Measurements from ENCODE around the gene CD36.

DNA sequence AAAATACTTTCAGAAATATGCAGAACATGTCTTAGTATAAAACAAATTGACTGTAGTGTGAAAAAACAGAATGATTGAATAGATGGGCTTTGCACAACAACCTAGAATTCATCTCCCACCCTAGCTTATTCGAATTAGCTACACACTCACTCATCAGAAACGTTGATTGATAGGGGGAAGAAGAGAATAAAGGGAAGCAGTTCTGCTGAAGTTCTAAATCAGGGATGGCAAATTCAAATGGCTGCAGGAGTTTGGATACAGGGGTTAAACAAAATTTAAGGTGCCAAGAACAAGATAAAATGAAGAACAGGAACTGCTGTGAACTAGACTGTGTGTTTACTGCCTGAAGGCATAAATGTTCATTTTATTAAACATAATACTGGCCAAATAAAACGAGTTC lies 9.0 kb downstream of the CD36 start:
- no peak for TF ChIP-seq SIN3A (conservative IDR thresholded peaks at IDR 0.05 in 1 of 2, IDR thresholded peaks at IDR 0.05 in 1 of 2; ENCODE audit: low read depth in 1 of 2, low read length in 2 of 2)
- TF ChIP-seq MAFK (IDR thresholded peaks at IDR 0.05; ENCODE audit: low read depth, low read length), result no peak
- TF ChIP-seq, protein P1, sequence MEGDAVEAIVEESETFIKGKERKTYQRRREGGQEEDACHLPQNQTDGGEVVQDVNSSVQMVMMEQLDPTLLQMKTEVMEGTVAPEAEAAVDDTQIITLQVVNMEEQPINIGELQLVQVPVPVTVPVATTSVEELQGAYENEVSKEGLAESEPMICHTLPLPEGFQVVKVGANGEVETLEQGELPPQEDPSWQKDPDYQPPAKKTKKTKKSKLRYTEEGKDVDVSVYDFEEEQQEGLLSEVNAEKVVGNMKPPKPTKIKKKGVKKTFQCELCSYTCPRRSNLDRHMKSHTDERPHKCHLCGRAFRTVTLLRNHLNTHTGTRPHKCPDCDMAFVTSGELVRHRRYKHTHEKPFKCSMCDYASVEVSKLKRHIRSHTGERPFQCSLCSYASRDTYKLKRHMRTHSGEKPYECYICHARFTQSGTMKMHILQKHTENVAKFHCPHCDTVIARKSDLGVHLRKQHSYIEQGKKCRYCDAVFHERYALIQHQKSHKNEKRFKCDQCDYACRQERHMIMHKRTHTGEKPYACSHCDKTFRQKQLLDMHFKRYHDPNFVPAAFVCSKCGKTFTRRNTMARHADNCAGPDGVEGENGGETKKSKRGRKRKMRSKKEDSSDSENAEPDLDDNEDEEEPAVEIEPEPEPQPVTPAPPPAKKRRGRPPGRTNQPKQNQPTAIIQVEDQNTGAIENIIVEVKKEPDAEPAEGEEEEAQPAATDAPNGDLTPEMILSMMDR (IDR thresholded peaks at IDR 0.05; ENCODE audit: control extremely low read depth in 1 of 3, insufficient read depth in 1 of 3, low read depth in 1 of 3, low read length in 3 of 3), result no peak
- TF ChIP-seq SRF (IDR thresholded peaks at IDR 0.05; ENCODE audit: low read depth, low read length), result no peak
- TF ChIP-seq KDM5A (IDR thresholded peaks at IDR 0.05; ENCODE audit: low read length), result no peak
- TF ChIP-seq GTF2F1 (IDR thresholded peaks at IDR 0.05; ENCODE audit: borderline replicate concordance, low read depth, low read length), result no peak
- TF ChIP-seq BACH1 (IDR thresholded peaks at IDR 0.05; ENCODE audit: low read length), result no peak
- no peak for TF ChIP-seq TAF1 (IDR thresholded peaks at IDR 0.05; ENCODE audit: low read depth, low read length)
- no peak for TF ChIP-seq POLR2A (IDR thresholded peaks at IDR 0.05; ENCODE audit: control extremely low read depth in 1 of 2, low read depth in 2 of 2, low read length in 2 of 2)
- TF ChIP-seq CHD1 (IDR thresholded peaks at IDR 0.05; ENCODE audit: low read depth, low read length), result no peak
- no peak for TF ChIP-seq EP300 (IDR thresholded peaks at IDR 0.05; ENCODE audit: borderline replicate concordance in 1 of 2, low read depth in 2 of 2, low read length in 2 of 2)
- no peak for TF ChIP-seq CREB1 (IDR thresholded peaks at IDR 0.05)
- TF ChIP-seq POLR2AphosphoS5 (IDR thresholded peaks at IDR 0.05; ENCODE audit: low read depth, low read length), result no peak
- TF ChIP-seq, protein P2, sequence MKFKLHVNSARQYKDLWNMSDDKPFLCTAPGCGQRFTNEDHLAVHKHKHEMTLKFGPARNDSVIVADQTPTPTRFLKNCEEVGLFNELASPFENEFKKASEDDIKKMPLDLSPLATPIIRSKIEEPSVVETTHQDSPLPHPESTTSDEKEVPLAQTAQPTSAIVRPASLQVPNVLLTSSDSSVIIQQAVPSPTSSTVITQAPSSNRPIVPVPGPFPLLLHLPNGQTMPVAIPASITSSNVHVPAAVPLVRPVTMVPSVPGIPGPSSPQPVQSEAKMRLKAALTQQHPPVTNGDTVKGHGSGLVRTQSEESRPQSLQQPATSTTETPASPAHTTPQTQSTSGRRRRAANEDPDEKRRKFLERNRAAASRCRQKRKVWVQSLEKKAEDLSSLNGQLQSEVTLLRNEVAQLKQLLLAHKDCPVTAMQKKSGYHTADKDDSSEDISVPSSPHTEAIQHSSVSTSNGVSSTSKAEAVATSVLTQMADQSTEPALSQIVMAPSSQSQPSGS (IDR thresholded peaks at IDR 0.05; ENCODE audit: low read length), result no peak

Measured in H1 (cell line).